ENCODE results near the gene KRT2. TPM values are rescaled to one million over a fixed set of nuclear protein-coding genes. Genes with fewer than 3 reads are reported as not detected.
A peak's percentile ranks its signal among the peaks of the same experiment; 100 is the strongest.

Gene KRT2
- polyA plus RNA-seq, 4 donors: not detected

DNA sequence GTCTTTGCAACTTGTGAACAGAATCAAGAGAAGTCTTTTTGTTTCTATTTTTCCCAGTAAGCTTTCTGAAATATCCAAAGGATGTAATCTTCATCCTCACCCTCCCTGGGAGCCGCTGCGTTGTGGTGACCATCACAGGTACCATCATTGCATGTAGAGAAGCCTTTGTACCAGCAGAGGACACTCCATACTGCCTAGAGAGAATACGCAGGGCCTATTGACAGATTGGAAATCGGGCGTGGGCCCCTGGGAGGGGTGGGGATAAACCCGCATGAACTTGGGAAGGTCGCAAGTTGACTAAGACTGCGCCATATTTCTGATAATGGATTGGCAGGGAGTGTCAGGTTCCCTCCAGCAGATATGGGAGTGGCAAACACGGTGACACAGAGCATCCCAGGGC, 15.5 kb upstream of the KRT2 start:
- DNase-seq (ENCODE audit: low read depth in 4 of 4, low spot score in 2 of 4): no peak

DNA sequence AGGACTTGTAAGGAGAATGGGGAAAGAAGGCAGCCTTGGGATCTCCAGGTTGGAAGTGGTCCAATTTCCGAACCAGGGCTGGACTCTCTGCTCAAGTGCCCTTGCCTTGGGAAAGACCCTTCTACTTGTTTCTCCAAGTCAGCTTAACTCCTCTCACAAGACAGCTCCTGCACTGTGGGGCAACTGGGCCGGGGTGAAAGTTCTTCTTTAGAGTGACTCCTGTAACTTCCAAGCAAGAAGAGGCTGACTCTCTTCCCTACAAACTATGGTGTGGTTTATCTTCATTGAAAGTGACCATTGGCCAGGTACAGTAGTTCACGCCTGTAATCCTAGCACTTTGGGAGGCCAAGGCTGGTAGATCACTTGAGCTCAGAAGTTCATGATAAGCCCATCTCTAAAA, 14.5 kb upstream of the KRT2 start:
- DNase-seq (ENCODE audit: low read depth in 4 of 4, low spot score in 2 of 4): no peak

DNA sequence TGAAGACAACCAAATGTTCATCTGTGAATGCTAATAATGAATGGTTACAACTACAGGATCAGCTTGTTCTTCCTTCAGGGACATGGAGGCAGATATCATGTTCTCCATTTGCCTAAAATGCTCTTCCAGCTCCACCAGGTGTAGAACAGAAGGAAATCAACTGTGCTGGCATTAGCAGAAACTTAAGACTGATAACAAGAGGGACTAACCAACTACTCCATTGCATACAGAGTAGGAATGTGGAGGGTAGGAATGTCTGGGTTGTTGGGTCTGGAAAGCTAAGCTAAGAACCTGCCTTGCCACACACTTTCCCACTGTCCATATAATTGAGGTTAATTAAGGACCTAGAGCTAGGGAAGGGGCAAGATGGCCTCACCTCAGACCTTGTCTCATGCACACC, 11.4 kb upstream of the KRT2 start:
- no peak for DNase-seq (ENCODE audit: low read depth in 4 of 4, low spot score in 2 of 4)

DNA sequence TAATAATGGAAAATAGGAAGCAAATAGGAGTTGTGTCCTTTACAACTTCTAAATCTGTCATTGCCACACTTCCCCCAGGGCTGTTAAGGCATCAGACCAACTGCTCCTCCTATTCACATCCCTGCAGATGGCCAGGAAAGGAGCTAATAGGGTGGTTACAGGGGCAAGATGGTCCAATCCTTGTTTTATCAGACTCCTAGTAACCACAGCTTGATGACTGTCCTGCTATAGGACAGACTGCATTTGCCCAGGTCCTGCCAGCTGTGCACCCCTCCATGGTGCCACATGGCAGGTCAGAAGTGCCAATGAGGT, 10.9 kb upstream of the KRT2 start:
- no peak for DNase-seq (ENCODE audit: low read depth in 4 of 4, low spot score in 2 of 4)

DNA sequence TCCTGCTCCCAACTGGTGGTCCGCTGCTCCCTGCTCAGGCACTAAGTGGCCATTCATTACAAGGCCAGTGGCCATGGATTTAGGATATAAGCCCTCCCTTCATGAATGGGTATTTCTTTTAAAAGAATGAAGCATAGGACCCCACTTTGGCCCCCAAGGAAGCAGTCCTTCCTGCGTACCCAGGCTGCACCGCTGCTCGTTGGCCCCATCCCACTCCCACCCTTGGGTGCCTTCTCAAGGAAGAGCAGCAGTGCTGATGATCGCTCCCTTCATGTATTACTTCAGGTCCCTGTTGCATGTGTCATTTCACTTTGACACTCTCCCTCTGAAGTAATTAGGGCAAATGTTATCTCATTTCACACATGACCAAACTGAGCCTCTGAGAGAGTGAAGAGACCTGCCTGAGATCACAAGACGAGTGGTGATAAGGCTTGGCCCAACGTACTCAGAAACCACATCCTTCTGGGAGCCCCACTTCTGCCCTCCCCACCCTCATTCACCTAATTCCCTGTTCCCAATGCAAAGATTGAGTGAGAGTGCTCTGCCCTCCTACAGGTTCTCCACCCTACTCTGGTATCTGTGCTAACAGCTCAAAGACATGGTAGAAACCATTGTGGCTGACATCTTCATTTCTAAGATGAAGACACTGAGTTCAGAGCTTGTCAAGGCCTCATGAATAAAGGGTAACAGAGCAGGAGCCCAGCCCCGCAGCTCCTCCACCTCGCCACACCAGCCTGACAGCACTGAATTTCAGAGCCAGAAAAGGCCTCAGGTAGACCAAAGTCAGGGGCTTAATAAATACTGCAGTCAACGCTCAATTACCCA, 10.3 kb upstream of the KRT2 start:
- no peak for DNase-seq (ENCODE audit: low read depth in 4 of 4, low spot score in 2 of 4)

DNA sequence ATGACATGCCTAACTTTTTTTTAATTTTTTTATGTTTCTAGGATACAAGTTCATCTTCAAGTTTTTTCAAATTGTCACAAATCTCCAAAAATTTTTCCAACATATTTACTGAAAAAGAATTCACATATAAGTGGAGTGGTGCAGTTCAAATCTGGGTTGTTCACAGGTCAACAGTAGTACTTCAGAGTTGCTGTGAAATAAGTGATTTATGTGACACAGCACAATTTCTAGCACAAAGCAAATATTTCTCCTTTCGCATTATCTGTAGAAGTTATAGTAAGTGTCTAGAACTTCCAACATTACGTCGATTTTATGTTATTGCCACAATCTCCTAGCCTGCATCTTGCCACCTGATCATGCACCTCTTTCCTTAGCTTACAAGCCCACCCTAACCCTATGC, 9.7 kb upstream of the KRT2 start:
- no peak for DNase-seq (ENCODE audit: low read depth in 4 of 4, low spot score in 2 of 4)

DNA sequence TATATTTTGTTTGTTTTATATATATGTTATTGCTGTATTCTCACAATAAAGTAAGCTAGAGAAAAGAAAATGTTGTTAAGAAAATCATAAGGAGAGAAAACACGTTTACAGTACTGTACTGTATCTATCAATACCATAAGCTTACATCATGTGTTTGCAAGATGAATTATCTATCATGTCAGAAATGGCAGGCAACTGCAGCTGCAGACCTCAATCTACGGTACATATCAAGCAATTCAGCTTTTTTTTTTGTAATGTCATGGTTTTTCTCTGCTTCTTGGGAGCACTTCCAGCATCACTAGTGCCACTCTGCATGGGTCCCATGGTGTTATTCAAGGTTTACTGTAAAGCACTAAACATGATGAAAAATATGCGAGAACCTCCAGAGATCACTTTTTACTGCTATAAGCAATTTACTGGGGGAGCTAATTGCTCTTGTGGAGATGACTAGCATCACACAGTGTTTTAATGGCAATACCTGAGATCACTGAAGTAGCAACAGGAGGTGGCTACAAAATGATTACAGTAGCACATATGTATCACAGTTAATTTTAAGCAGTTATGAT, 9.0 kb upstream of the KRT2 start:
- no peak for DNase-seq (ENCODE audit: low read depth in 4 of 4, low spot score in 2 of 4)

DNA sequence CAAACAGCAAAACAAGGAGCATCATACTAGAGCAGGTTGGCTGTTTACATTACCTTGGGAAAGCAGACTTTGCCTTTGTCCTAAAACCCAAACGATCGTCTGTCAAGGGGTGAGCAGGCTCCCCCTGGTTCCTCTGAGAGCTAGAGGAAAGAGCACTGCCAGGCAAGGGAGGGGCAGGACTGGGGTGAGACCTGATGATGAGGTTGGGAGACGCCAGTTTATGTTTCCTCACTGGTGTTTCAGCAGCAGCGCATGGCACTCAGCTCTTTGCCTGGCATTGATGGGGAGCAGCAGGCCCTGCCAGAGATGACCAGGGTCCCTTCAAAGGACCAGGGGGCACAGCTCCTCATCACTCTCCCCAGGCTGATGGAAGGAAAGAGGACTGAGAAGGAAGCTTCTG, 7.9 kb upstream of the KRT2 start:
- no peak for DNase-seq (ENCODE audit: low read depth in 4 of 4, low spot score in 2 of 4)

DNA sequence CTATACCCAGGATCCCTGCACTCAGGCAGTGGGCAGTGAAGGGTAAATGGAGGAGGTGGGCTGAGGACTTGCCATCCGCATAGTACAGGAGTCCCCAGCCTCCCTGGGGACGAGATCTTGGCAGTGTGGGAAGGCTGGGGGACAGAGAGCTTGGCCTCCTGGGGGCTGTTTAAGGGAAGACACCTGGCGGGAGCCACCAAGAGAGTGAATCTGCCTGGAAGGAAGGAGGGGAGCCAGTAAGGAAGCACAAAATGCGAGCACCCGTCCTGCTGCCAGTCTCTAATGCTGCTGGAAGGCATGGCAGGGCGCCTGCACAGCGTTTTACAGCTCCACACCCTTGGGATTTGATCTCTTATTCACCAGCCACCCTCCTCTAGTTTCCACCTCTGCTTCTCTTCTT, 7.4 kb upstream of the KRT2 start:
- DNase-seq (ENCODE audit: low read depth in 4 of 4, low spot score in 2 of 4): no peak

DNA sequence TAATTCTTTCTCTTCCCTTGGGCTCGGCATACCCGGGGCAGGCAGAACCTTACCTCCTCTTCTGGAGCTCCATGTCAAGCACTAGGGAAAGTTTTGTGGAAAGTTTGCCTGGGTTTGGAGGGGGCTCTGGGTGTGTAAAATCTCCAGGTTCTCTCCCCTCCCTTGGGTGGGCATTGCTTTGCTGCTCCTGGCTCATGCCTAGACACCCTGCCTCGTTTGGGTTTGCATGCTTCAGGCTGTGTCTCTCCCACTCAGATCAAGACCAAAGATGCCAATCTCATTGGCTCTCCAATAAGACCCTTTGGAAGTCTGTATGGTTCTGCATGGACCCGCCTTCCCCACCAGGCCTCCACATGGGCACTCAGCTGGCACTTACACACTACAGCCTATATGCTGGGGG, 6.2 kb upstream of the KRT2 start:
- DNase-seq (ENCODE audit: low read depth in 4 of 4, low spot score in 2 of 4): no peak

DNA sequence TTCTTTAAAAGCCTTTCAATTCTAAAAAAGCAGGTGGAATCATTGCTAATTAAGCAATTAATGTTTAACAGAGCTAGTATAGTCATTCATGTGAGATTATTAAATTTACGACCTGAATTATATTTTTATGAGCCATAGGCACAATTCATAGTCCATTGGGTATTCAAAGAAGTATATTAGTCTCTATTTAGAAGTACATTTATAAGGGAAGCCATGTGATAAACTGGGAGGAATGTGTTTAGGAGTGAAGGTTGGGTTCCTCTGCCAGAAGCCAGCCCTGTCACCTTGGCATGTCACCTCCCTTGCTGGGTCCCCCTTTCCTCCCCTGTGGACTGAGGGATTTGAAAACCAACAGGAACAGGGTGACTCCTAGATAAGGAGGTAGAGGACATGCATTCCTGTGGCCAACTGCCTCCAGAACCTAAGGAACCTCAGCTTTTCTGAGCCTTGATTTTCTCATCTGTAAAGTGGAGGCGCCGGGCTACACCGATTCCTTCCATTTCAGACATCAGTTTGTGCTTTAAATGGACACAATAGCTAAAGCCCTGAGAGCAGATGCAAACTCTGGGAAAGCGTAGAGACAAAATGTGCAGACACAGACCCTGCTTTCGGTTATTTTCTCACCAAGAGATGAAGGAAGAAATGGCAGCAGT, 5.4 kb upstream of the KRT2 start:
- DNase-seq (ENCODE audit: low read depth in 4 of 4, low spot score in 2 of 4): no peak

DNA sequence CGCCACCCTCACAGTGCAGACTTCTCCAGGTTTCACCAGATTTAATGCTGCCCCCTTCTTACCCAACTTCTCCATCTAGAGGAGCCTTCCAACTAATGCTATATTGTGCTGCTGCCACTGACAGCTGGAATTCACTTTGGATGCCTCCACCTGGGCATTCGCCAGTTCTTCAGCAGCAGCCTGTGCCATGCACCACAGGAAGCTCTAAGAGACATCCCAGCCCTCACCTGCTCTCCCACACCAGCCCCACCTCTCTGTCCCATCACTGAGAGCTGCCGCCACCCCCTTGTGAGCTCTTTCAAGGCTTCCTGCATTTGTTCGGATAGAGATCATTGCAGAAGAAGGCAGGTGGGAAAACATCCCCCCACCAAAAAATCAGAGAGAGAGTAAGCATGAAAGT, 4.6 kb upstream of the KRT2 start:
- no peak for DNase-seq (ENCODE audit: low read depth in 4 of 4, low spot score in 2 of 4)

DNA sequence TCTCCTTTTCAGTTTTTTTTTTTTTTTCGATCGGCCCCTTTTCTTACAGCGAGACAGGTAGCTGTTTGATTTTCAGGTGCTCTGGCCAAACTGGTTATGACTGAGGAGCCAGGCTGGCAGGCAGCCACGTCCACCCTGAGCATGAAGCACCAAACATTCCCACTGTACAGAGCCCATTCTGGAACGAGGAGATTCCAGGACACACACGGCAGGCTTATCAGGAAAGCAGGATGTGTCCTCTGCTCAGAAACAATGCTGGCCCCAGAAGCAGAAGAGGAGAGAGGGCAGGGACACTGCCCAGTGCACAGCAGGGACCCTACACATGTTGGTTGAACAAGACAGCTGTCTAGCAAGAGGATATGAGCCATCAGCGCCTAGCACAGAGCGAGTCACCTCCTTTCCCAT, 3.7 kb upstream of the KRT2 start:
- DNase-seq (ENCODE audit: low read depth in 4 of 4, low spot score in 2 of 4): no peak

DNA sequence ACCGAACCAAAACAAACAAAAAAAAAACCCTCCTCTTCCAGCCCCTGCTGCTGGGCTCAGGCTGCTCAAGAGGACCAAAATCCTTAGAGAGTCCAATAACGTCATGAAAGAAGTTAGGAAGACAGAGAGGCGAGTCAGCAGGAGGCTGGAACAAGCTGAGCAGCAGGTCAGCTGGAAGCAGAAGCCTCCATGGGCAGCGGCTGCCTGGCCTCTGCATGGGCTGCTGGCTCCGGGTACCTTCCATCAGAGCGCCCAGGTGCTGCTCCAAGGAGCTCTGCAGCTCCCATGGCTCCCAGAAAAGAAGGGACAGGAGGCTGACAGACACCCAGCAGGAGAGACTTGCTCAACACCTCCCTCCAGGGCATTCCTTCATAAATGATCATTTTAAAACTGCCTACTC, 3.2 kb upstream of the KRT2 start:
- DNase-seq (ENCODE audit: low read depth in 4 of 4, low spot score in 2 of 4): no peak

DNA sequence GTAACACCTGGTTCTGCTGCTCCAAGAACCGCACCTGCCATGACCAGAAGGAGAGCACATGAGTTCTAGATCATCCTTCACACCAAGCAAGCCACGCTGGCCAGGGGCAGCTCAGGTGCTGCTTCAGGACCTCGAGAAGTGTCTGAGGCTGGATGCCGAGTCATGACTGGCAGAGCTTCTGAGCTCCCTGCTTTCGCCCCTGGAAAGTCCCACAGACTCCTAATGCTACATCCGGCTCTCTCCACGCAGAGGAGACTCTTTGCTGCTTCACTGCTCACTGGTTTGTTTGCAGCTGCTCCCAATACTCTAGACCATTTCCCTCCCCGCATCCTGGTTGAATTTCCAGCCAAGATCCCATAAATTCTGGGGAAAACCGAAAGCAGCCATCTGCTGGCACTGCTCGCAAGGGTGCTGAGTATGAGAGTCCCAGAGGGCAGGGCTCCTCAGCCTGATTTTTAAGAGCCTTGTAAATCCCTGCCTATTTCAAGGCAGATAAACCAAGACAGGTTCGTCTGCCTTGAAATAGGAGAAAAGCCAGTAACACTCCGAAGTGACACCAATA, 1.4 kb downstream of the KRT2 start:
- DNase-seq (ENCODE audit: low read depth in 4 of 4, low spot score in 2 of 4): peak in 1 of 4 donors; percentile 24

DNA sequence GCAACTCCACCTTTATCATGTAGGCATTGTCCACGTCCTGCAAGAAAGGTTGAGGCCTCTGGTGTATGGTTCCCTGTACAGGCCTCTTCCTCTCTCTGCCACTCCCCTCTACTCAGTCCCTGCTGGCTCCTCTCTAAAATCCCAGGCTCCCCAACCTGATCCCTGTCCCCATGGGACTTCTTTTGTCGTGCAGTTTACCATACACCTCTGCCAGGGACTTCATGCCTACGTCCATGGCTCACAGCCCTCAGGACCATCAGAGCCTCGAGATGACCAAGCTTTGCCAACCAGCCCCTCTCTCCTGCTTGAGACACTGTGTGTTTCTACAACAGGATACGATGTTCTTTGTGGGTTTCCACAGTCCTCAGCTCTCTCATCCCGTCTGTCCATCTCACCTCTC, 2.9 kb downstream of the KRT2 start:
- no peak for DNase-seq (ENCODE audit: low read depth in 4 of 4, low spot score in 2 of 4)

DNA sequence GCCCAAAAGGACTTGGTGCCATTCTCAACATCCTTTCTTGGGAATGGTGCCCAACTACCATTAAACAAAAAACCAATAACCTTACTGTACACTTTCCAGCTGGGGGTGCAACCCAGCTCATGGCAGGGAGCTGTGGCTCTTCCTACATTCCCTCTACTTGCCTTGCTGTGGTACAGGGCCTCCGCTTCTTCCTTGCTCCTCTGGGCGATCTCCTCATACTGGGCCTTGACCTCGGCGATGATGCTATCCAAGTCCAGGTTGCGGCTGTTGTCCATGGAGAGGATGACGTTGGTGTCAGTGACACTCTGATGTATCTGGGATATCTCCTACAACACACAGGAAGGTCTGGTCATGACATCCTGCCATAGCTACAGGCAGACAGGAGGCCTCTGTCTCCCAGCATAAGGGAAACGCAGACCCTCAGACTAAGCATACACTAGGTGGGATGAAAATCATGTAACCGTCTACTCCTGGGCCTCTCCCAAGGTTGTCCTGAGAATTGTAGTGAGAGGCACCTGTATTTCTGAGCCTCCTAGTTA, 3.9 kb downstream of the KRT2 start:
- no peak for DNase-seq (ENCODE audit: low read depth in 4 of 4, low spot score in 2 of 4)

DNA sequence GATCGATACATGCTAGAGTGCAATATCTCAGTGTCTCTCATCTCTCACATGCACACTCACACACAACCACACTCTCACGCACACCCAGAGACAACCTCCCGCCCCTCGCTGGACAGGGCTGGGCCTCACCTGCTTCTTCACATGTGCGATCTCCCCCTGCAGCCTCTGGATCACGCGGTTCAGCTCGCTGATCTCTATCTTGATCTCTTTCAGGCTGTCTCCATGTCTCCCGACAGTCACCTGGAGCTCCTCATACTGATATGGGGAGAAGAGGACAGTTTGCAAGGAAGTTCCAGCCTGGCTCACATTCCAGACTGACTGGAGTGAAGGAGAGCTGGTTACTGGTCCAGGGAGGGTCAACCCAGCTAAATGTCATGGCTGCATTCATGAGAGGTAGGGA, 4.4 kb downstream of the KRT2 start:
- DNase-seq (ENCODE audit: low read depth in 4 of 4, low spot score in 2 of 4): no peak

DNA sequence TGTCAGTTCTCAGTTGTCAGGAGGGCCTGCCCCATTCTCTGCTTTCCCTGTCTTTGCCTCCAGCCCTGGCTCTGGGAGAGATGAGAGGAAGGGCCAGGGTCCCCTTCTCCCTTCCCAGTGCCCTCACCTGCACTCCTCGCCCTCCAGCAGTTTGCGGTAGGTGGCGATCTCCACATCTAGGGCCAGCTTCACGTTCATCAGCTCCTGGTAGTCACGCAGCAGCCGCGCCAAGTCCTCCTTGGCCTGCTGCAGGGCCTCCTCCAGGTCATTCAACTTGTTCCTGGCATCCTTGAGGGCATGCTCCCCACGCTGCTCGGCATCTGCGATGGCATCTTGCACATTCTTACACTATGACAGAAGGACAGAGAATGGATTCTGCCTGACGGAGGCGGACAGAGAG, 5.4 kb downstream of the KRT2 start:
- no peak for DNase-seq (ENCODE audit: low read depth in 4 of 4, low spot score in 2 of 4)

DNA sequence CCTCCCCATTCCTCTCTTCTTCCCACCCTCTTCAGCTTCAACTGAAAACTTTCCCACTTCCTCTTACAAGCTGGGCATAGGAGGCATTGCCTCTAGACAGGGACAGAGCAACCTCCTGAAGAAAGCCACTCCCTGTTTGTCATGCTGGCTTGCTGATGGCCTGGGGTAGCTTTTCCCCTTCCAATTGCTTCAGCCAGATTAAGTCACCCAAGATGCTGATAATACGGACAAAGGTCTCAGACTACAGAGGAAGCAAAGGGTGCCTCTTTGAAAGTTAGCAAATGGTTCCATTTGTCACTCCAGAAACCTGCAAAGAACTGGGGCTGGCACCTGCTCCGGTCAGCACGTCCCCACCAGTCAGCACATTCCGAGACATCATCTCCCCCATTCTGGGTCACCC, 6.0 kb downstream of the KRT2 start:
- no peak for DNase-seq (ENCODE audit: low read depth in 4 of 4, low spot score in 2 of 4)

DNA sequence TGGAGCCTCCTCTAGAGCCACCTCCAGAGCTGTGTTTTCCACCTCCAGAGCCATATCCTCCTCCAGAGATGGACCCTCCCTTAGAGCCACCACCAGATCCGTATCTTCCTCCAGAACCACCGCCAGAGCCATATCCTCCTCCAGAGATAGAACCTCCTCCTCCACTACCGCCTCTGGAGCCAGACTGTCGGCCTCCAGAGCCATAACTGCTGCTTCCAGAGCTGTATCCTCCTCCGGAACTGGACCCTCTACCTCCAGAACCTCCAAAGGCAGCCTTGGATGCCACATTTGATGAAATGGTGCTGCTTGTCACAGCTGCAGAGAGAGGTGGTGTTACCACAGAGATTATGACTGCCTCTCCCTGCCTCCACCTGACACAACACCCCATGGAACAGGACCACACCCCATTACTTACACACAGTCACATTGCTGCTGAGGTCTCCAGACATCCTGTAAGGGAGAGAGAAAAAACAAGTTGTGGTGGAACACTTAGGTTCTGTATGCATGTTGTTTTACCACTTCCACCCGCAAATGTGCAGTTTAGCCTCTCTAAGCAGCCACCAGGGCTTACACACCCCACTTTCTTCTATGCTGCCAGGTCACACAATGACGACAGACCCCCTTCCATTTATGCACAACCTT, 6.8 kb downstream of the KRT2 start:
- no peak for DNase-seq (ENCODE audit: low read depth in 4 of 4, low spot score in 2 of 4)

Measured in left renal cortex interstitium (tissue), 4 donors.